ENCODE results near the gene CAPS2.

DNA sequence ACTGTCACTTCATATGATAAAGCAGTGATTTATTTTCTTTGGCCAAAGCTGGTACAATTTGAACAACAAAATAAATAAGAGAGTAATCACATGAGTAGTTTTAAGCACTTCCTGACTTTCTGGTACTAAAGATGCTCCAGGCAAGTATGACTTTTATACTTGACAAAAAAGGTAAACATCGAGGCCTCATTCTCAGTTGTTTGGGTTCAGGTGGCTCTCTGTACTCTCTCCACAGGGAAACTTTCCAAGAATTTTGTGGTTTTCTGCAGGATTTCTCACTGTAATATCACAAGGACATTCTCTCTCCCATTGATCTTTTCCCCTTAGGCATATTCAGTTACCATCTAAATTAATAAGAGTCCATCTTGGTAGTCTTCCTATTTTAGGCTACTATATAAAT, 93.9 kb downstream of the CAPS2 start:
- TF ChIP-seq, protein P1, sequence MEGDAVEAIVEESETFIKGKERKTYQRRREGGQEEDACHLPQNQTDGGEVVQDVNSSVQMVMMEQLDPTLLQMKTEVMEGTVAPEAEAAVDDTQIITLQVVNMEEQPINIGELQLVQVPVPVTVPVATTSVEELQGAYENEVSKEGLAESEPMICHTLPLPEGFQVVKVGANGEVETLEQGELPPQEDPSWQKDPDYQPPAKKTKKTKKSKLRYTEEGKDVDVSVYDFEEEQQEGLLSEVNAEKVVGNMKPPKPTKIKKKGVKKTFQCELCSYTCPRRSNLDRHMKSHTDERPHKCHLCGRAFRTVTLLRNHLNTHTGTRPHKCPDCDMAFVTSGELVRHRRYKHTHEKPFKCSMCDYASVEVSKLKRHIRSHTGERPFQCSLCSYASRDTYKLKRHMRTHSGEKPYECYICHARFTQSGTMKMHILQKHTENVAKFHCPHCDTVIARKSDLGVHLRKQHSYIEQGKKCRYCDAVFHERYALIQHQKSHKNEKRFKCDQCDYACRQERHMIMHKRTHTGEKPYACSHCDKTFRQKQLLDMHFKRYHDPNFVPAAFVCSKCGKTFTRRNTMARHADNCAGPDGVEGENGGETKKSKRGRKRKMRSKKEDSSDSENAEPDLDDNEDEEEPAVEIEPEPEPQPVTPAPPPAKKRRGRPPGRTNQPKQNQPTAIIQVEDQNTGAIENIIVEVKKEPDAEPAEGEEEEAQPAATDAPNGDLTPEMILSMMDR (IDR thresholded peaks at IDR 0.05), result no peak
- TF ChIP-seq POLR2A (IDR thresholded peaks at IDR 0.05), result no peak
